ENCODE measurements around the gene RFX4.

RFX4 gene

GRCh38 chr12:106739318-106739717 is 156.5 kb downstream of the RFX4 start:
- no peak for DNase-seq

- DNase-seq = no peak
Measured at GRCh38 chr12:106739815-106740530, 157.2 kb downstream of the RFX4 start.

GRCh38 chr12:106740818-106741217 is 158.0 kb downstream of the RFX4 start:
- no peak for DNase-seq

GRCh38 chr12:106741247-106741646 is 158.4 kb downstream of the RFX4 start:
- DNase-seq = no peak

GRCh38 chr12:106743270-106743988 is 160.6 kb downstream of the RFX4 start:
- DNase-seq = no peak

GRCh38 chr12:106744600-106744999 is 161.8 kb downstream of the RFX4 start:
- DNase-seq = no peak

- no peak for DNase-seq
Measured at GRCh38 chr12:106745181-106745745, 162.5 kb downstream of the RFX4 start.

GRCh38 chr12:106747973-106748436 is 165.2 kb downstream of the RFX4 start:
- DNase-seq = peak; percentile 40

- no peak for DNase-seq
Measured at GRCh38 chr12:106750524-106750923, 167.7 kb downstream of the RFX4 start.

- peak; percentile 81 for DNase-seq
Measured at GRCh38 chr12:106753526-106753925, 170.7 kb downstream of the RFX4 start.

GRCh38 chr12:106754331-106754730 is 171.5 kb downstream of the RFX4 start:
- no peak for DNase-seq

GRCh38 chr12:106757623-106758348 is 175.0 kb downstream of the RFX4 start:
- no peak for DNase-seq

- DNase-seq = no peak
Measured at GRCh38 chr12:106758349-106759110, 175.7 kb downstream of the RFX4 start.

GRCh38 chr12:106759526-106760183 is 176.9 kb downstream of the RFX4 start:
- DNase-seq = no peak

- DNase-seq = peak; percentile 62
Measured at GRCh38 chr12:106760184-106760531, 177.4 kb downstream of the RFX4 start.

- DNase-seq = no peak
Measured at GRCh38 chr12:106764220-106764619, 181.4 kb downstream of the RFX4 start.

GRCh38 chr12:106764738-106765137 is 181.9 kb downstream of the RFX4 start:
- DNase-seq = no peak

- peak; percentile 12 for DNase-seq
Measured at GRCh38 chr12:106766393-106766826, 183.6 kb downstream of the RFX4 start.

- no peak for DNase-seq
Measured at GRCh38 chr12:106767206-106767605, 184.4 kb downstream of the RFX4 start.

GRCh38 chr12:106767954-106768822 is 185.4 kb downstream of the RFX4 start:
- no peak for DNase-seq

- DNase-seq = no peak
Measured at GRCh38 chr12:106769078-106769477, 186.3 kb downstream of the RFX4 start.
